ENCODE data around the gene DOHH.
"Not testable (repeated sequence)": the region's sequence is repeated elsewhere in the genome, so short reads cannot be mapped to it uniquely, and the experiment has no call there.

The DOHH gene

DNA sequence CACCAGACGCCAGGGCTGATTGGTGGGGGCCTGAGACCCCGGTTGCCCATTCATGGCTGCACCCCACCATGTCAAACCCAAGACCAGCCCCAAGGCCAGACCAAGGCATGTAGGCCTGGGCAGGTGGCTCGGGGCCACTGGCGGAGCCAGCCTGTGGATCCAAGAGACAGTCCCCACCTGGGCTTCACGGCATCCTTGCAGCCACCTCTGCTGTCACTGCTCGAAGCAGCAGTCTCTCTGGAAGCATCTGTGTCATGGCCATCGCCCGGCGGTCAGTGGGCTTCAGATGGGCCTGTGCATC is 34.7 kb upstream of the DOHH start:
- no peak for FAIRE-seq

DNA sequence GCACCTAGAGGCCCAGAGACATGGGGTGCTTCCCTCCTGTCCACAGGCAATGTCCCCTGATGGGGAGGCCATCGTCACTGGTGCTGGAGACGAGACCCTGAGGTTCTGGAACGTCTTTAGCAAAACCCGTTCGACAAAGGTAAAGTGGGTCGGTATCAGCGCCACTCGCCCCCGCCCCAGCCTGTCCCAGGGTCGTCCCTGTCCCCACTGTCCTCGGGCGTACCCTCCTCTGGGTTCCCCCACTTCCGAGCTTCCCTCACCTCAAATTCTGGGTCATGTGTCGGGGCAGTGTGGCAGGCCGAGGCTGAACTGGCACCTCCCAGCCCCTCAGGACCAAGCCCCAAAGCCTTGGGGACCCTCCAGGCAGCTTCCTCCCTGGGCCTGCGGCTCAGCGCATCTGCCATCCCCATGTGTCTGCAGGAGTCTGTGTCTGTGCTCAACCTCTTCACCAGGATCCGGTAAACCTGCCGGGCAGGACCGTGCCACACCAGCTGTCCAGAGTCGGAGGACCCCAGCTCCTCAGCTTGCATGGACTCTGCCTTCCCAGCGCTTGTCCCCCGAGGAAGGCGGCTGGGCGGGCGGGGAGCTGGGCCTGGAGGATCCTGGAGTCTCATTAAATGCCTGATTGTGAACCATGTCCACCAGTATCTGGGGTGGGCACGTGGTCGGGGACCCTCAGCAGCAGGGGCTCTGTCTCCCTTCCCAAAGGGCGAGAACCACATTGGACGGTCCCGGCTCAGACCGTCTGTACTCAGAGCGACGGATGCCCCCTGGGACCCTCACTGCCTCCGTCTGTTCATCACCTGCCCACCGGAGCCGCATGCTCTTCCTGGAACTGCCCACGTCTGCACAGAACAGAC is 34.1 kb upstream of the DOHH start:
- FAIRE-seq = no peak
- DNase-seq (ENCODE audit: low spot score) = no peak

More for the DNA sequence above, 34.7 kb upstream of the DOHH start:
- no peak for DNase-seq (ENCODE audit: low spot score)

DNA sequence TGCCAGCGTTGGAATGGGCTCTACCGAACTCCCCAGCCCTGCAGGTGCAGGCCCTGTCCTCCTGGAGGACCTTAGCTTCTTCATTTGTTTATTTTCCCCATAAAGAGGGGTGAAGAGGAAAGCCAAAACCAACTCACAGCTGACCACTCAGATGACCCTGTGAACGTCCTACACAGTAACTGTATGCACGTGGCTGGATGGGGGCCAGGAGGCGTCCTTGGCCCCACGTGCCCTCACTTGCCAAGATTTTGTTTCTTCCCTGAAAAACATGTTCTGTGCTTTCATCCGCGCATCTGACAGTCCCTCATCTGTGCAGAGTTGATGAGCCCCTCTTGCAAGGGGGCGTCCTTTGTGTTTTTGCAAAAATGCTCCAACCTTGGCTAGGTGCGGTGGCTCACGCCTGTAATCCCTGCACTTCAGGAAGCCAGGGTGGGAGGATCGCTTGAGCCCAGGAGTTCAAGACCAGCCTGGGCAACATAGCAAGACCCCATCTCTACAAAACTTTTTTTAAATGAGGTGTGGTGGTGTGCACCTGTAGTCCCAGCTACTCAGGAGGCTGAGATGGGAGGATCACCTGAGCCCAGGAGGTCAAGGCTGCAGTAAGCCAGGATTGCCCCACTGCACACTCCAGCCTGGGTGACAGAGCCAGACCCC is 33.2 kb upstream of the DOHH start:
- FAIRE-seq (no peak), DNase-seq (ENCODE audit: low spot score) (no peak)

- FAIRE-seq (no peak), DNase-seq (ENCODE audit: low spot score) (no peak)
These were observed 32.6 kb upstream of the DOHH start for GRCh38 chr19:3533033-3533432.

DNA sequence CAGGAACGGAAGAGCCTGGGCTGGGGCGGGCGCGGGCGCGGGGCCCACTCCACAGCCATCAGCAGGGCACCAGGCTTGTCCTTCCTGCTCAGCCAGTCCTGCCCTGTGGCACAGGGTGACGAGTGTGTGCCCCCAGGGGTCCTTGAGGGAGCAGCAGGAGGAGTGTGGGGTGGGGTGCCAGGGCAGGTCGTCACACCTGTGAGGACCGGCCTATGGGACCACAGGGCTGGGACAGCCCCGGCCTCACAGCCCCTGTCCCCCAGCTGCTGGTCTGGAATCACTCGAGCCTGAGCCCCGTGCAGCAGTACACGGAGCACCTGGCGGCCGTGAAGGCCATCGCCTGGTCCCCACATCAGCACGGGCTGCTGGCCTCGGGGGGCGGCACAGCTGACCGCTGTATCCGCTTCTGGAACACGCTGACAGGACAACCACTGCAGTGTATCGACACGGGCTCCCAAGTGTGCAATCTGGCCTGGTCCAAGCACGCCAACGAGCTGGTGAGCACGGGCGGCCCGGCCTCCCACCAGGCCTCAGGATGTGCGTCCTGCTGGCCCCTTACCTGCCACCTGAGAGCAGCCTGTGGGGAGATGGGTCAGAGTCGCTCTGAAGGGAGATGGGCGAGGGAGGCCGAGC is 31.8 kb upstream of the DOHH start:
- no peak for FAIRE-seq

DNA sequence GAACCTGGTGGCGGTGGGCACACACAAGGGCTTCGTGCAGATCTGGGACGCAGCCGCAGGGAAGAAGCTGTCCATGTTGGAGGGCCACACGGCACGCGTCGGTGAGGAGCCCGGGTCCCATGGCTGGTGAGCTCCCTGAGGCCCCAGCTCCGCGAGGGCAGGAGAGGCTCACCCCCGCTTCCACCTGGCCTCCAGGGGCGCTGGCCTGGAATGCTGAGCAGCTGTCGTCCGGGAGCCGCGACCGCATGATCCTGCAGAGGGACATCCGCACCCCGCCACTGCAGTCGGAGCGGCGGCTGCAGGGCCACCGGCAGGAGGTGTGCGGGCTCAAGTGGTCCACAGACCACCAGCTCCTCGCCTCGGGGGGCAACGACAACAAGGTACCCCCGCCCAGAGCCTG is 31.2 kb upstream of the DOHH start:
- no peak for DNase-seq (ENCODE audit: low spot score)
- FAIRE-seq = no peak

More for the DNA sequence above, 31.8 kb upstream of the DOHH start:
- no peak for DNase-seq (ENCODE audit: low spot score)

GRCh38 chr19:3530389-3530788 is 29.9 kb upstream of the DOHH start:
- DNase-seq (ENCODE audit: low spot score) (no peak), FAIRE-seq (no peak)

DNA sequence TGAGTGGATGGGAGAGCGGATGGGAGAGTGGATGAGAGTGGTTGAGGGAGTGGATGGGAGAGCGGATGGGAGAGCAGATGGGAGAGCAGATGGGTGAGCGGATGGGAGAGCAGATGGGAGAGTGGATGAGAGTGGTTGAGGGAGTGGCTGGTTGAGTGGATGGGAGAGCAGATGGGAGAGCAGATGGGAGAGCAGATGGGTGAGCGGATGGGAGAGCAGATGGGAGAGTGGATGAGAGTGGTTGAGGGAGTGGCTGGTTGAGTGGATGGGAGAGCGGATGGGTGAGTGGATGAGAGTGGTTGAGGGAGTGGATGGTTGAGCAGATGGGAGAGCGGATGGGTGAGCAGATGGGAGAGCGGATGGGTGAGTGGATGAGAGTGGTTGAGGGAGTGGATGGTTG is 28.8 kb upstream of the DOHH start:
- FAIRE-seq = not testable (repeated sequence)

DNA sequence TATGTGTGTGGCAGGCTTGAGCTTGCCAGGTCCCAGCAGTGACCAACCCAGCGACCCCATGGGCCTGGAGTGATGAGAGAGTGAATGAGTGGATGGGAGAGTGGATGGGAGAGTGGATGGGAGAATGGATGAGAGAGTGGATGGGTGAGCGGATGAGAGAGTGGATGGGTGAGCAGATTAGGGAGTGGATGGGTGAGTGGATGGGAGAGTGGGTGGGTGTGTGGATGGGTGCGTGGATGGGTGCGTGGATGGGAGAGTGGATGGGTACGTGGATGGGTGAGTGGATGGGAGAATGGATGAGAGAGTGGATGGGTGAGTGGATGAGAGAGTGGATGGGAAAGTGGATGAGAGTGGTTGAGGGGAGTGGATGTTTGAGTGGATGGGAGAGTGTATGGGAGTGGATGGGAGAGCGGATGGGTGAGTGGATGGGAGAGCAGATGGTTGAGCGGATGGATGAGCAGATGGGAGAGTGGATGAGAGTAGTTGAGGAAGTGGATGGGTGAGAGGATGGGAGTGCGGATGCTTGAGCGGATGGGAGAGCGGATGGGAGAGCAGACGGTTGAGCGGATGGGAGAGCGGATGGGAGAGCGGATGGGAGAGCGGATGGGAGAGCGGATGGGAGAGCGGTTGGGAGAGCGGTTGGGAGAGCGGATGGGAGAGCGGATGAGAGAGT is 28.2 kb upstream of the DOHH start:
- DNase-seq (ENCODE audit: low spot score) (no peak), FAIRE-seq (no peak)

More for the DNA sequence above, 28.8 kb upstream of the DOHH start:
- DNase-seq (ENCODE audit: low spot score) = not testable (repeated sequence)

- DNase-seq (ENCODE audit: low spot score) = no peak
- FAIRE-seq = no peak
These were observed 27.6 kb upstream of the DOHH start for GRCh38 chr19:3528080-3528479.

GRCh38 chr19:3527238-3527910 is 26.9 kb upstream of the DOHH start:
- FAIRE-seq (no peak), DNase-seq (ENCODE audit: low spot score) (no peak)

- DNase-seq (ENCODE audit: low spot score) = no peak
- FAIRE-seq = no peak
These were observed 26.2 kb upstream of the DOHH start for GRCh38 chr19:3526507-3527237.

GRCh38 chr19:3524904-3525451 is 24.5 kb upstream of the DOHH start:
- DNase-seq (ENCODE audit: low spot score) (no peak), FAIRE-seq (no peak)

- DNase-seq (ENCODE audit: low spot score) = no peak
- FAIRE-seq = no peak
These were observed 23.8 kb upstream of the DOHH start for GRCh38 chr19:3524078-3524842.

GRCh38 chr19:3523361-3524077 is 23.0 kb upstream of the DOHH start:
- no peak for FAIRE-seq
- no peak for DNase-seq (ENCODE audit: low spot score)

DNA sequence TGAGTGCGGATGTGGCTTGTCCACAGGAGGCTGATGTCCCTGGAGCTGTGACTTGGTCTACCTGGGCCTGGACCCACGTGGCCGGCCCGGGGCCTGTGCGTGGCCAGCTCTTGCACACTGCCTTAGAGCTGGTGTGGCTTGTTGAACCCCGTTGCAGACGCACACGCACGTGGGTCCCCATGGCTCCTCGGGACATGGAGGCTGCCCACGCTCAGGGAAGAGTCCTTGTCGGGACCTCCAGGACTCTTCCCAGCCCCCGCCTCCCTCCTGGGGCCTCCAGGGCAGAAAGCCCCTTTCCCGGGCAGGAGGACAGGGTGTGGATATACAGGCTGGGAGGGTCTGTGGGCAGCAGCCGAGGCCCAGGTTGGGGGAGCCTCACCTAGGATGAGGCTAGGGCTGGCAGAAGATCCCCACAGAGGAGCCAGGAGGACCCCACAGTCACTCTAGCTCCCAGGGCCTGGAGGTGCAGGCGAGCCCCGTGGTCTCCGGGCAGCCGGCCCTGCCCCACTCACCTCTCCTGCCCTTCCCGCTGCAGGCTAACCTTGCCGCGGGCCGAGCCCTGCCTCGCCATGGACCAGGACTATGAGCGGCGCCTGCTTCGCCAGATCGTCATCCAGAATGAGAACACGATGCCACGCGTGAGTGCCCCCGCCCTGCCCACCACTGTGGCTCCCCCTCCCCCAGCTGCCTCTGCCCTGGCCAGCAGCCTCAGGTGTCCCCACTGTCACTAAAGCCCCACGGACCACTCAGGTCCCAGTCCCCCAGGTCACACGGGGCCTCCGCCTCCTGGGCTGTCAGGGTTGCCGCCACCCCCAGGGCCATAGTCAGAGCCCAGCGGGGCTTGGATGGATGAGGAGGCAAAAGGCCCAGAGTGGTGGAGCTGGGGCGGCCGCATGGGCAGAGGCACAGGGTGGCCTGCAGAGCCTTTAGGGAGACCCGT is 22.2 kb upstream of the DOHH start:
- DNase-seq (ENCODE audit: low spot score) (no peak), FAIRE-seq (no peak)

- FAIRE-seq (no peak), DNase-seq (ENCODE audit: low spot score) (no peak)
These were observed 20.6 kb upstream of the DOHH start for GRCh38 chr19:3521104-3521445.

All from urothelium cell line (cell line).